Trophoblast cell (in vitro differentiated cells and primary cell): ENCODE results near the gene LYG1.
"Not testable (repeated sequence)": the region's sequence is repeated elsewhere in the genome, so short reads cannot be mapped to it uniquely, and the experiment has no call there.

ENCODE experiments used
- DNase-seq, 2 donors: peaks; one replicate each; pipeline ENCODE4 v3.0.0-alpha.2; 2016
- H2AFZ ChIP-seq: 2 replicates; pipeline ENCODE4 v1.6.1; 2013; ENCODE audit warnings: low read length, moderate library complexity, mild to moderate bottlenecking; ENCODE audit not compliant: insufficient read depth, poor library complexity
- H2AK5ac ChIP-seq: 2 replicates; pipeline ENCODE4 v1.6.1; 2013; ENCODE audit warnings: mild to moderate bottlenecking, low read length
- H2BK120ac ChIP-seq: 2 replicates; pipeline ENCODE4 v1.6.1; 2013; ENCODE audit warnings: low read length, mild to moderate bottlenecking, moderate library complexity; ENCODE audit not compliant: insufficient read depth, poor library complexity
- H2BK12ac ChIP-seq: 2 replicates; pipeline ENCODE4 v1.6.1; 2013; ENCODE audit warnings: mild to moderate bottlenecking, low read length, moderate library complexity
- H2BK5ac ChIP-seq: 2 replicates; pipeline ENCODE4 v1.6.1; 2013; ENCODE audit warnings: low read length, low read depth, moderate library complexity, mild to moderate bottlenecking; ENCODE audit not compliant: poor library complexity
- H3K14ac ChIP-seq: 2 replicates; pipeline ENCODE4 v1.6.1; 2013; ENCODE audit warnings: mild to moderate bottlenecking, low read length
- H3K18ac ChIP-seq: 2 replicates; pipeline ENCODE4 v1.6.1; 2013; ENCODE audit warnings: mild to moderate bottlenecking, low read length
- H3K23ac ChIP-seq: 2 replicates; pipeline ENCODE4 v1.6.1; 2013; ENCODE audit warnings: low read length
- H3K27ac ChIP-seq: 2 replicates; pipeline ENCODE4 v1.5.1; 2013; ENCODE audit warnings: low read depth, mild to moderate bottlenecking, inconsistent platforms, low read length, moderate library complexity
- H3K27me3 ChIP-seq: 2 replicates; pipeline ENCODE4 v1.6.1; 2013; ENCODE audit warnings: inconsistent platforms, mild to moderate bottlenecking, low read length, moderate library complexity; ENCODE audit not compliant: insufficient read depth
- H3K36me3 ChIP-seq, 2 experiments: 1 replicate in 1 of 2; 2 replicates in 1 of 2; pipeline ENCODE4 v1.6.1; 2013; ENCODE audit warnings: low read length in 2 of 2, mild to moderate bottlenecking in 2 of 2, moderate library complexity in 1 of 2; ENCODE audit not compliant: insufficient read depth in 2 of 2, control insufficient read depth in 1 of 2
- H3K4ac ChIP-seq: 2 replicates; pipeline ENCODE4 v1.6.1; 2013; ENCODE audit warnings: low read depth, mild to moderate bottlenecking, low read length, moderate library complexity
- H3K4me1 ChIP-seq, 2 experiments: 1 replicate in 1 of 2; 2 replicates in 1 of 2; pipeline ENCODE4 v1.6.1; 2013; ENCODE audit warnings: low read length in 2 of 2, mild to moderate bottlenecking in 2 of 2, moderate library complexity in 1 of 2; ENCODE audit not compliant: insufficient read depth in 2 of 2, control insufficient read depth in 1 of 2
- H3K4me2 ChIP-seq: 2 replicates; pipeline ENCODE4 v1.6.1; 2013; ENCODE audit warnings: inconsistent platforms, mild to moderate bottlenecking, low read length, moderate library complexity
- H3K4me3 ChIP-seq: 2 replicates; pipeline ENCODE4 v1.5.1; 2013; ENCODE audit warnings: mild to moderate bottlenecking, low read depth, low read length, inconsistent platforms
- H3K79me1 ChIP-seq: one replicate; pipeline ENCODE4 v1.6.1; 2013; ENCODE audit warnings: low read length
- H3K79me2 ChIP-seq: 2 replicates; pipeline ENCODE4 v1.6.1; 2013; ENCODE audit warnings: low read length, mild to moderate bottlenecking; ENCODE audit not compliant: control insufficient read depth, insufficient read depth, poor library complexity
- H3K9ac ChIP-seq: 2 replicates; pipeline ENCODE4 v1.6.1; 2013; ENCODE audit warnings: mild to moderate bottlenecking, low read length
- H3K9me3 ChIP-seq: 2 replicates; pipeline ENCODE4 v1.6.1; 2013; ENCODE audit warnings: low read depth, mild to moderate bottlenecking, control low read depth, inconsistent platforms, low read length; ENCODE audit not compliant: insufficient read depth
- H4K12ac ChIP-seq: 2 replicates; pipeline ENCODE4 v1.6.1; 2013; ENCODE audit warnings: low read depth, mild to moderate bottlenecking, low read length, moderate library complexity
- H4K8ac ChIP-seq: 2 replicates; pipeline ENCODE4 v1.6.1; 2013; ENCODE audit warnings: low read depth, mild to moderate bottlenecking, low read length, moderate library complexity
- H4K91ac ChIP-seq: one replicate; pipeline ENCODE4 v1.6.1; 2013; ENCODE audit warnings: low read depth, mild to moderate bottlenecking, low read length, moderate library complexity
- WGBS: extraction: QIAGEN DNeasy Blood & Tissue Kit; methylation state at CpG from one replicate; pipeline ENCODE4 v1.1.7; 2013; ENCODE audit warnings: missing lambda C conversion rate; ENCODE audit not compliant: insufficient read length, insufficient coverage; ENCODE audit errors: extremely low coverage; 5-methylcytosine and 5-hydroxymethylcytosine counted together

The LYG1 gene

DNA sequence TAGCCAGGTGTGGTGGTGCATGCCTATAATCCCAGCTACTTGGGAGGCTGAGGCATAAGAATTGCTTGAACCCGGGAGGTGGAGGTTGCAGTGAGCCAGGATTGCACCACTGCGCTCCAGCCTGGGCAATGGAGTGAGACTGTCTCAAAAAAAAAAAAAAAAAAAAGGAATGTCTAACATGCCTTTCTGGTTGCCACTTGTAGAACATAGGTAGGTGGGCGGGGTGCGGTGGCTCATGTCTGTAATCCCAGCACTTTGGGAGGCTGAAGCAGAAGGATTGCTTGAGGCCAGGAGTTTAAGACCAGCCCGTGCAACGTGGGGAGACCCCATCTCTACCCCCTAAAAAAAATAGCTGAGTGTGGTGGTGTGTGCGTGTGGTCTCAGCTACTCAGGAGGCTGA, 44.4 kb upstream of the LYG1 start:
- H2BK12ac ChIP-seq, H3K4me1 ChIP-seq, H3K14ac ChIP-seq, H3K9me3 ChIP-seq, H2BK120ac ChIP-seq, H3K18ac ChIP-seq, H3K79me1 ChIP-seq, H2BK5ac ChIP-seq, H2AK5ac ChIP-seq, H2AFZ ChIP-seq, H3K36me3 ChIP-seq, H3K4me3 ChIP-seq, H4K8ac ChIP-seq, H3K27ac ChIP-seq, H3K27me3 ChIP-seq, H3K4me2 ChIP-seq, H3K23ac ChIP-seq, H4K12ac ChIP-seq, H4K91ac ChIP-seq, H3K9ac ChIP-seq: not testable (repeated sequence)
- no CpG with 5 or more reads among the region's 7 CpGs for WGBS
- Histone ChIP-seq H3K4ac (peak overlapping the region; percentile 79), H3K79me2 (peaks cover 13% of the 10 kb centered on the region)
- peak; percentile 41 to 61 for DNase-seq

DNA sequence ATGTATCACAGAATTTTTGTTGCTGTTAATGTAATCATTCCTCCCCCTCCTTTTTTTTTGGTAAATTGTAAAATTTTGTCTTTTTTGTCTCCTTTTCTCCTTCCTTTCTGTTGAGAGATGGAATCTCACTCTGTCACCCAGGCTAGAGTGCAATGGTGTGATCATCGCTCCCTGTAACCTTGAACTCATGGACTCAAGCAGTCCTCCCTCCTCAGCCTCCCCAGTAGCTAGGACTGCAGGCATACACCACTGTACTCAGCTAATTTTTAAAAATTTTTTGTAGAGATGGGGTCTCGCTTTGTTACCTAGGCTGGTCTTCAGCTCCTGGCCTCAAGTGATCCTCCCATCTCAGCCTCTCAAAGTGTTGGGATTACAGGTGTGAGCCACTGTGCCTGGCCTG, 41.5 kb upstream of the LYG1 start:
- no peaks in the 10 kb centered on the region for H3K27me3 ChIP-seq
- no peak overlapping the region for H2BK120ac ChIP-seq
- peaks cover 4% of the 10 kb centered on the region for H3K79me1 ChIP-seq
- no peak overlapping the region for H2BK12ac ChIP-seq
- peaks cover 21% of the 10 kb centered on the region for H3K79me2 ChIP-seq
- no peaks in the 10 kb centered on the region for H3K9me3 ChIP-seq
- H3K14ac ChIP-seq: no peak overlapping the region
- H3K18ac ChIP-seq: no peak overlapping the region
- no peak overlapping the region for H3K9ac ChIP-seq
- no peak overlapping the region for H4K8ac ChIP-seq
- H3K4me3 ChIP-seq: no peak overlapping the region
- no peak overlapping the region for H4K12ac ChIP-seq
- no peak overlapping the region for H2AK5ac ChIP-seq
- DNase-seq: no peak
- H2AFZ ChIP-seq: no peak overlapping the region
- H3K36me3 ChIP-seq: no peaks in the 10 kb centered on the region
- H4K91ac ChIP-seq: no peak overlapping the region
- no peak overlapping the region for H2BK5ac ChIP-seq
- H3K4me2 ChIP-seq: no peak overlapping the region
- H3K27ac ChIP-seq: no peak overlapping the region
- H3K23ac ChIP-seq: no peak overlapping the region
- no CpG with 5 or more reads among the region's 2 CpGs for WGBS
- H3K4ac ChIP-seq: peak overlapping the region; percentile 95
- H3K4me1 ChIP-seq: peaks cover 0 to 2% of the 10 kb centered on the region in 2 experiments

DNA sequence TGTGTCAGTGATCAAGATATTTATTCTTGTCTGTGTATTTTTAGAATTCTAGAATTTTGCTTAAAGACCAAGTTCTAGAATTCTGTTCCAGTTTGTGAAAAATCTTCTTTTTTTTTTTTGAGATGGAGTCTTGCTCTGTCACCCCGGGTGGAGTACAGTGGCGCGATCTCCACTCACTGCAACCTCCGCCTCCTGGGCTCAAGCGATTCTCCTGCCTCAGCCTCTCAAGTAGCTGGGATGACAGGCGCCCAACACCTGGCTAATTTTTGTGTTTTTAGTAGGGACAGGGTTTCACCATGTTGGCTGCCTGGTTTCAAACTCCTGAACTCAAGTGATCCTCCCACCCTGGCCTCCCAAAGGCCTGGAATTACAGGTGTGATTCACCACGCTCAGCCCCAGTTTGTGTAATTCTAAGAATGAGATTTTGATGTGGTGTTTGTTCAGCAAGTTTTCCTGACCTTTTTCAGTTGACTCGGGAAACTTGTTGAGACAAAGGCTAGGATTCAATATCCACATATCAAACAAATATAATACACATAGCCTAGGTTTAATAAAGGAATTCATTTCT, 39.8 kb upstream of the LYG1 start:
- H4K12ac ChIP-seq: no peak overlapping the region
- H2BK120ac ChIP-seq: no peak overlapping the region
- H2AK5ac ChIP-seq: no peak overlapping the region
- H2AFZ ChIP-seq: no peak overlapping the region
- H3K9me3 ChIP-seq: no peaks in the 10 kb centered on the region
- peaks cover 0 to 2% of the 10 kb centered on the region in 2 experiments for H3K4me1 ChIP-seq
- H3K36me3 ChIP-seq: no peaks in the 10 kb centered on the region
- no peak overlapping the region for H3K27ac ChIP-seq
- H3K4me3 ChIP-seq: no peak overlapping the region
- WGBS: no CpG with 5 or more reads among the region's 8 CpGs
- H3K79me2 ChIP-seq: peaks cover 27% of the 10 kb centered on the region
- H3K14ac ChIP-seq: no peak overlapping the region
- no peak overlapping the region for H3K18ac ChIP-seq
- DNase-seq: peak; percentile 85 to 89
- H4K8ac ChIP-seq: no peak overlapping the region
- peak overlapping the region; percentile 93 for H3K4ac ChIP-seq
- no peak overlapping the region for H3K23ac ChIP-seq
- H4K91ac ChIP-seq: no peak overlapping the region
- no peak overlapping the region for H3K9ac ChIP-seq
- H2BK5ac ChIP-seq: no peak overlapping the region
- no peak overlapping the region for H2BK12ac ChIP-seq
- H3K79me1 ChIP-seq: peaks cover 11% of the 10 kb centered on the region
- H3K27me3 ChIP-seq: no peaks in the 10 kb centered on the region
- H3K4me2 ChIP-seq: no peak overlapping the region

DNA sequence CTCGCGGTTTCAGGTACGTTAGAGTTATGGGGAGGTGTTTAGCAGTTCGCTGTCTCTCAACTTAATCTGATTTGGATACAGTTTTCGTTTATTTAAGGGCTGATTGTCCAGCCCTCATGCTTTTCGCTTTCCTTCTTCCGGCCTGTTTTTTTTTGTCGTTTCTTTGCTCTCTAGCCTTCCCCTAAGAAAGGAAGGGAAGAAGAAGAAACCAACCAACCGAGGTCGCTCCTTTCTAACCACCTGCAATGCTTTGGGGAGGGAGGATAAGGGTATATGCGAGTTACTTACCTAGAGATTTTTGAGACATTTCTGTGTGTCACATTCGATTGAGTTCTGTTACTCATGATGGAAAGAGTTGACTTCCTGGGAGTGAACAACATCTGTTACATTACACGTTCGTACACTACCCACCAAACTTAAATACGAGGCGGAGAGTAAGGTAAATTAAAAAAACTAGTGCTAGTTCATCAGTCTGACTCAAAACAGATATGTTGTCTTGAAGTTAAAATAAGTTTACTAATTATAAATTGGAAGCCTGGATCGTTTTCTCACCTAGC, 37.1 kb upstream of the LYG1 start:
- Histone ChIP-seq H4K91ac (peak overlapping the region; percentile 81), H3K4me1 (no peaks in the 10 kb centered on the region), H2BK5ac (peak overlapping the region; percentile 8), H3K4me2 (peak overlapping the region; percentile 98), H4K8ac (peak overlapping the region; percentile 45), H4K12ac (peak overlapping the region; percentile 66), H2AFZ (peak overlapping the region; percentile 24), H3K23ac (no peak overlapping the region), H3K4ac (peak overlapping the region; percentile 98), H3K79me1 (peaks cover 13% of the 10 kb centered on the region), H3K36me3 (no peaks in the 10 kb centered on the region), H3K9ac (peak overlapping the region; percentile 91), H3K9me3 (no peaks in the 10 kb centered on the region), H3K27ac (peak overlapping the region; percentile 24), H3K27me3 (no peaks in the 10 kb centered on the region), H2BK120ac (peak overlapping the region; percentile 34), H2AK5ac (no peak overlapping the region), H3K18ac (peak overlapping the region; percentile 49), H3K4me3 (peak overlapping the region; percentile 89), H3K79me2 (peaks cover 24% of the 10 kb centered on the region), H3K14ac (peak overlapping the region; percentile 79), H2BK12ac (no peak overlapping the region)
- no CpG with 5 or more reads among the region's 17 CpGs for WGBS
- DNase-seq: peak; percentile 16 to 64
